ENCODE results near the gene TMC6.

TMC6 gene

DNA sequence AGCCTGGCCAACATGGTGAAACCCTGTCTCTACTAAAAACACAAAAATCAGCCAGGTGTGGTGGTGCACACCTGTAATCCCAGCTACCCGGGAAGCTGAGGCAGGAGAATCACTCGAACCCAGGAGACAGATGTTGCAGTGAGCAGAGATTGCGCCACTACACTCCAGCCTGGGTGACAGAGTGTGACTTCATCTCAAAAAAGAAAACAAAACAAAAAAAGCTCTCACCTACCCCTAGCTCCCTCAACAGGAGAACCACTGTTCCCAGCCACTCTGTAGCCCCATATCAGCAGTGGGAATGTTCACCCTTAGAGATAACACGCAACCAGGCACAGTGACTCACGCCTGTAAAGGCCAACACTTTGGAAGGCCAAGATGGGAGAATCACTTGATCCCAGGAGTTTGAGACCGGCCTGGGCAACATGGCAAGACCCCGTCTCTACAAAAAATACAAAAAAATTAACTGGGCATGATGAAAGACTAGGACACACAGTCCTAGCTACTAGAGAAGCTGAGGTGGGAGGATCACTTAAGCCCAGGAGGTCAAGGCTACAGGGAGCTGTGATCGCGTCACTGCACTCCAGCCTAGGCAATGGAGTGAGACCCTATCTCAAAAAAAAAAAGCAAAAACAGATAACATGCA is 7.4 kb upstream of the TMC6 start:
- DNase-seq (ENCODE audit: low read depth) = no peak

DNA sequence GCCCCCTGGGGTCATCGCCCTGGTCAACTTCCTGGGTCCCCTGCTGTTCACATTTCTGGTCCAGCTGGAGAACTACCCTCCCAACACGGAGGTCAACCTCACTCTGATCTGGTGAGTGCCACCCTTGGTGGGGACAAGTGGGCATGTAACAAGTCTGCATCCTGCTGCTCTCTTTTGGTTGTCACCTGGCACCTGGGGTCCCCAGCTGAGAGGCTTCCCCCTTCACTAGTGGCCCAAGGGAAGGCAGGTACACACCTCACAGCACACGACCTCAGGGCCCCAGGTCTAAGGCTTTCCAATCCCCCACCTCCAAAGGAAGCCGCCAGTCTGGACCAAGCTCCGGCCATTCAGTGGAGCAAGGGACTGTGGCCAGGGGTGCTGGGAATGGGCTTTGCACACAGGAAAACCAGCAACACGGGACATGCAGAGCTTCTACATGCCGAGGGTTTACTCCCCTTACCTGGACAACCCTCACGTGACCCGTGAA is 6.4 kb upstream of the TMC6 start:
- DNase-seq (ENCODE audit: low read depth) = no peak
- no peak for TF ChIP-seq CTCF (conservative IDR thresholded peaks at IDR 0.05; ENCODE audit: low read length)
- H3K4me3 ChIP-seq (ENCODE audit: low read length) = no peak overlapping the region

More for the DNA sequence above, 7.4 kb upstream of the TMC6 start:
- no peak for TF ChIP-seq CTCF (conservative IDR thresholded peaks at IDR 0.05; ENCODE audit: low read length)
- H3K4me3 ChIP-seq (ENCODE audit: low read length) = no peak overlapping the region

DNA sequence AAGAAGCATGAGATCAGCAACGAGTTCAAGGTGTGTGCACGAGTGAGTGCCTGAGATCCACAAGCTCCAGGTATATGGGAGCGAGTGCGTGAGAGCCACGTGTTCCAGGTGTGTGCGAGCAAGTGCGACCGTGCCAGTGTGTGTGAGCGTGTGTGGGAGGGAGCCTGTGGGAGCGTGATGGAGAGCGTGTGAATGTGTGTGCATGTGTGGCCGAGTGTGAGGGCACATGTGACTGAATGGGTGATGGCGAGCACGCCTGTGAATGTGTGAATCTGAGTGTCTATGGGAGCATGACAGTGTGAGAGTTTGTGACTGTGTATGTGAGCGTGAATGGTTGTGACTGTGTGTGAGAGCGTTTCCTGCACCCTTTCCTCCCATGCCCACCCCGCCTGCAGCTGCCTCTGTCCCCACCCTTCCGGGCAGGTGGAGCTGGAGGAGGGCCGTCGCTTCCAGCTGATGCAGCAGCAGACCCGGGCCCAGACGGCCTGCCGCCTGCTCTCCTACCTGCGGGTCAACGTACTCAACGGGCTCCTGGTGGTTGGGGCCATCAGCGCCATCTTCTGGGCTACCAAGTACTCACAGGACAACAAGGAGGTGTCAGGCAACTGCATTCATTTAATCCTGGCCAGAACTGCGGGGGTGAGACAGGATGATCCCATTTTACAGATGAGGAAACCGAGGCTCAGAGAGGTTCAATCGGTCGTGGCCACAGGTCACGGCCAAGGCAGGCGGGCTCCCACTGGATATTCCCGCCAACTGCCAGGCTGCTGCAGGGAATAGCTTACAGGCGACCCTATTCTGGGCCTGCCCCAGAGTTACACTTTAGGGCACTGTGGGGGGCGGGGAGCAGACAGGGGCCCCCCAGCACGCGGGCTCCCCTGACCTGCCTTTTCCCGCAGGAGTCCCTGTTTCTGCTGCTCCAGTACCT is 5.7 kb upstream of the TMC6 start:
- peak; percentile 38 for TF ChIP-seq CTCF (conservative IDR thresholded peaks at IDR 0.05; ENCODE audit: low read length)
- no peak overlapping the region for H3K4me3 ChIP-seq (ENCODE audit: low read length)
- no peak for DNase-seq (ENCODE audit: low read depth)

DNA sequence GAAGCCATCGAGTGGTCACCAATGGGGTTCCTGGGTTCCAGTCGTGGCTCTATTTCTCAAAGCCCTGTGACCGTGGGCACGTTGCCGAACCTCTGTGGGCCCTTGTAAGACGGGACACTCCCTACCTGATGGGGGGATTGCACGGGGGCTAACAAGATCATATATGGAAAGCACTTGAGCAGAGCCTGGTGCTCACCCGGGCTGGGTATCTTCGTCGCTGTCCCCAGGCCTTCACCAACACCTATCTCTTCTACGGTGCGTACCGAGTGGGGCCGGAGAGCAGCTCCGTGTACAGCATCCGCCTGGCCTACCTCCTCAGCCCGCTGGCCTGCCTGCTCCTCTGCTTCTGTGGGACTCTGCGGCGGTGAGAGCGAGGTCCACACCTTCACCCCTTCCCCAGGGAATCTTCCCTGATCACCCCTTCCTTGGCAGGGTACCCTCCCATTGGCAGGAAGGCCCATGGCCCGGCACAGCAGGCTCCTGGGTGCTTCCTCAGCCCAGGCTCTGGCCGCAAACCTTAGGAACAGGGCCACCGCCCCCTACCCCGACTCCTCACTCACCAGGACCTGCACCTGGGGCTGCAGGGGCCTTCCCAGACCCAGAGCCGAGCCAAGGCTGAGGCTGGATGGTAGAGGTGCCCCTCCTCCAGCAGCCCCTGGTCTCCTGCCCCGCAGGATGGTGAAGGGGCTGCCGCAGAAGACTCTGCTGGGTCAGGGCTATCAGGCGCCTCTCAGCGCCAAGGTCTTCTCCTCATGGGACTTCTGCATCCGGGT is 4.8 kb upstream of the TMC6 start:
- H3K4me3 ChIP-seq (ENCODE audit: low read length) = no peak overlapping the region
- no peak for DNase-seq (ENCODE audit: low read depth)
- TF ChIP-seq CTCF (conservative IDR thresholded peaks at IDR 0.05; ENCODE audit: low read length) = no peak

DNA sequence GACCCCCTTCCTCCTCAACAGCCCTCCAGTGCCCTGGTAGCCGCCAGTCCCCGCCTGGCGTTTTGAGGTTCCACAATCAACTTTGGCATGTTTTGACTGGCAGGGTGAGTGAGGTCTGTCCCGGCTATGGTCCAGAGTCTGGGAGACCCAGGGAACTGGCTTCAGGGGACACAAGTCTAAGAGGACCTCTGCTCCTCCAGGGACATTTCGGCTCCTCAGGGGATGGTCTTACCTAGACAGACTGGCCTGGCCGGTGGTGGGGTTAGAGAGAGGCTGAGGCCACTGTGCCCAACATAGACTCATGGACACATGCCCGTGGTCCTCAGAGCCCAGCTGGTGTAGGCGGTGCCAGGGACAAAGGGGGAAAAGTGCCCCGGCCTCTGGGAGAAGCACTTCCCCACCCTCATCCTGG is 4.2 kb upstream of the TMC6 start:
- H3K4me3 ChIP-seq (ENCODE audit: low read length) = no peak overlapping the region
- DNase-seq (ENCODE audit: low read depth) = no peak
- no peak for TF ChIP-seq CTCF (conservative IDR thresholded peaks at IDR 0.05; ENCODE audit: low read length)

DNA sequence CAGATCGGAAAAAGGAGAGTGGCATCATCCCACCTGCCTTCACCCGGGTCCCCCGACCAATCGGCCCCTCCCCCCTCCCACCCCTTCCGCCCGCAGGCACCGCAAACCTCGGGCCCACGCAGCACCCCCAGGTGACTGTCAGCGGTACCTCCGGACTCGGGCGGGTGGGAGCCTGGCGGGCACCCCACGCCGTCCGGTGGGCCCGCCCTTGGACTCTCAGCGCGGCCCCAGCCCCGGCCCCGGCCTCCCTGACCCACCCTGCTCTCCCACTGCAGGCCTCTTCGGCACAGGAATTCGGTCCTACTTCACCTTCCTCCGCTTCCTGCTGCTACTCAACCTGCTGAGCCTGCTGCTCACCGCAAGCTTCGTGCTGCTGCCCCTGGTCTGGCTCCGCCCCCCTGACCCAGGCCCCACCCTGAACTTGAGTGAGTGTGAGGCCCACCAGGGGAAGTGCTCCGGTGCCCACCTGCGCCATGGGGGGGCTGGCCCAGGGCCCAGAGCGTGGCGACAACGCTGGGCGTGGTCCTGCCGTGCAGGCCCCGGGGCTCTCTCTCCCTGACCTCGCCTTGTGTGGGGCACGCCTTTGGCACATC is 3.6 kb upstream of the TMC6 start:
- TF ChIP-seq CTCF (conservative IDR thresholded peaks at IDR 0.05; ENCODE audit: low read length) = no peak
- H3K4me3 ChIP-seq (ENCODE audit: low read length) = no peak overlapping the region
- DNase-seq (ENCODE audit: low read depth) = no peak
